ENCODE results near the gene CORO7.
"Not testable (repeated sequence)": the region's sequence is repeated elsewhere in the genome, so short reads cannot be mapped to it uniquely, and the experiment has no call there.

Gene CORO7

GRCh38 chr16:4403133-4403949 lies 13.1 kb downstream of the CORO7 start:
- in situ Hi-C loops (cut with MboI; ENCODE audit: low sequenced_read_pairs), result no loop called here

- in situ Hi-C loops (cut with MboI; ENCODE audit: low sequenced_read_pairs), result no loop called here
These were observed 13.8 kb downstream of the CORO7 start for GRCh38 chr16:4402439-4403132.

GRCh38 chr16:4401510-4401909 lies 14.9 kb downstream of the CORO7 start:
- in situ Hi-C loops (cut with MboI; ENCODE audit: low sequenced_read_pairs), result no loop called here

- in situ Hi-C loops (cut with MboI; ENCODE audit: low sequenced_read_pairs), result no loop called here
These were observed 15.3 kb downstream of the CORO7 start for GRCh38 chr16:4401094-4401501.

- in situ Hi-C loops (cut with MboI; ENCODE audit: low sequenced_read_pairs), result no loop called here
These were observed 17.2 kb downstream of the CORO7 start for GRCh38 chr16:4399001-4399730.

- in situ Hi-C loops (cut with MboI; ENCODE audit: low sequenced_read_pairs), result no loop called here
These were observed 21.2 kb downstream of the CORO7 start for GRCh38 chr16:4395055-4395726.

GRCh38 chr16:4393850-4394249 lies 22.5 kb downstream of the CORO7 start:
- in situ Hi-C loops (cut with MboI; ENCODE audit: low sequenced_read_pairs), result not testable (repeated sequence)

- in situ Hi-C loops (cut with MboI; ENCODE audit: low sequenced_read_pairs), result no loop called here
These were observed 23.2 kb downstream of the CORO7 start for GRCh38 chr16:4393240-4393600.

GRCh38 chr16:4392382-4393239 lies 23.8 kb downstream of the CORO7 start:
- in situ Hi-C loops (cut with MboI; ENCODE audit: low sequenced_read_pairs), result no loop called here

GRCh38 chr16:4391631-4392381 lies 24.6 kb downstream of the CORO7 start:
- in situ Hi-C loops (cut with MboI; ENCODE audit: low sequenced_read_pairs), result no loop called here

GRCh38 chr16:4390266-4391260 lies 25.8 kb downstream of the CORO7 start:
- in situ Hi-C loops (cut with MboI; ENCODE audit: low sequenced_read_pairs), result no loop called here

- in situ Hi-C loops (cut with MboI; ENCODE audit: low sequenced_read_pairs), result no loop called here
These were observed 27.1 kb downstream of the CORO7 start for GRCh38 chr16:4389051-4389955.

GRCh38 chr16:4388271-4389021 lies 27.9 kb downstream of the CORO7 start:
- in situ Hi-C loops (cut with MboI; ENCODE audit: low sequenced_read_pairs), result no loop called here

GRCh38 chr16:4387781-4388180 lies 28.6 kb downstream of the CORO7 start:
- in situ Hi-C loops (cut with MboI; ENCODE audit: low sequenced_read_pairs), result no loop called here

- in situ Hi-C loops (cut with MboI; ENCODE audit: low sequenced_read_pairs), result no loop called here
These were observed 29.3 kb downstream of the CORO7 start for GRCh38 chr16:4386951-4387565.

GRCh38 chr16:4386451-4386805 lies 30.0 kb downstream of the CORO7 start:
- in situ Hi-C loops (cut with MboI; ENCODE audit: low sequenced_read_pairs), result no loop called here
